ENCODE data around the gene CLCN7. TPM values are rescaled to one million over a fixed set of nuclear protein-coding genes. Genes with fewer than 3 reads are reported as not detected.

CLCN7 gene
- total and polyA plus RNA-seq, 9 of the 15 experiments (the other 6 are each of a cell fraction or from before 2014, with no cell fraction given) = 0.06 to 126 (median 18.7) TPM

DNA sequence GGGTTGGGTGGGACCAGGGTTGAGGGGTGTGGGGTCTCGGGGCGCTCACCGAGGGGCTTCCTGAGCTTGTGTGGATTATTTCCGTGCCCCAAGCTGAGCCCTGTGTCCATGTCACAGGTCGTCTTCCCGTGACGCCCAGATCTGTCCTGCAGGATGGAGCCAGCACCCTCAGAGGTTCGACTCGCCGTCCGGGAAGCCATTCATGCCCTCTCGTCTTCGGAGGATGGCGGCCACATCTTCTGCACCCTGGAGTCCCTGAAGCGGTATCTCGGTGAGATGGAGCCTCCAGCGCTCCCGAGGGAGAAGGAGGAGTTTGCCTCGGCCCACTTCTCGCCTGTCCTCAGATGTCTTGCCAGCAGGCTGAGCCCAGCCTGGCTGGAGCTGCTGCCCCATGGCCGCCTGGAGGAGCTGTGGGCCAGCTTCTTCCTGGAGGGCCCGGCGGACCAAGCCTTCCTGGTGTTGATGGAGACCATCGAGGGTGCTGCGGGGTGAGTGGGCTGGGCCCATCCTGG, 19.4 kb upstream of the CLCN7 start (continued):
- TF ChIP-seq, protein P1, sequence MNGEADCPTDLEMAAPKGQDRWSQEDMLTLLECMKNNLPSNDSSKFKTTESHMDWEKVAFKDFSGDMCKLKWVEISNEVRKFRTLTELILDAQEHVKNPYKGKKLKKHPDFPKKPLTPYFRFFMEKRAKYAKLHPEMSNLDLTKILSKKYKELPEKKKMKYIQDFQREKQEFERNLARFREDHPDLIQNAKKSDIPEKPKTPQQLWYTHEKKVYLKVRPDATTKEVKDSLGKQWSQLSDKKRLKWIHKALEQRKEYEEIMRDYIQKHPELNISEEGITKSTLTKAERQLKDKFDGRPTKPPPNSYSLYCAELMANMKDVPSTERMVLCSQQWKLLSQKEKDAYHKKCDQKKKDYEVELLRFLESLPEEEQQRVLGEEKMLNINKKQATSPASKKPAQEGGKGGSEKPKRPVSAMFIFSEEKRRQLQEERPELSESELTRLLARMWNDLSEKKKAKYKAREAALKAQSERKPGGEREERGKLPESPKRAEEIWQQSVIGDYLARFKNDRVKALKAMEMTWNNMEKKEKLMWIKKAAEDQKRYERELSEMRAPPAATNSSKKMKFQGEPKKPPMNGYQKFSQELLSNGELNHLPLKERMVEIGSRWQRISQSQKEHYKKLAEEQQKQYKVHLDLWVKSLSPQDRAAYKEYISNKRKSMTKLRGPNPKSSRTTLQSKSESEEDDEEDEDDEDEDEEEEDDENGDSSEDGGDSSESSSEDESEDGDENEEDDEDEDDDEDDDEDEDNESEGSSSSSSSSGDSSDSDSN (IDR thresholded peaks at IDR 0.05; ENCODE audit: borderline replicate concordance in 1 of 2, low read depth in 2 of 2, low read length in 2 of 2) = no peak
- no peak for TF ChIP-seq ESRRA (IDR thresholded peaks at IDR 0.05; ENCODE audit: borderline replicate concordance, low read depth)
- TF ChIP-seq, protein P2, sequence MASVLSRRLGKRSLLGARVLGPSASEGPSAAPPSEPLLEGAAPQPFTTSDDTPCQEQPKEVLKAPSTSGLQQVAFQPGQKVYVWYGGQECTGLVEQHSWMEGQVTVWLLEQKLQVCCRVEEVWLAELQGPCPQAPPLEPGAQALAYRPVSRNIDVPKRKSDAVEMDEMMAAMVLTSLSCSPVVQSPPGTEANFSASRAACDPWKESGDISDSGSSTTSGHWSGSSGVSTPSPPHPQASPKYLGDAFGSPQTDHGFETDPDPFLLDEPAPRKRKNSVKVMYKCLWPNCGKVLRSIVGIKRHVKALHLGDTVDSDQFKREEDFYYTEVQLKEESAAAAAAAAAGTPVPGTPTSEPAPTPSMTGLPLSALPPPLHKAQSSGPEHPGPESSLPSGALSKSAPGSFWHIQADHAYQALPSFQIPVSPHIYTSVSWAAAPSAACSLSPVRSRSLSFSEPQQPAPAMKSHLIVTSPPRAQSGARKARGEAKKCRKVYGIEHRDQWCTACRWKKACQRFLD (CRISPR knock-in tag; IDR thresholded peaks at IDR 0.05) = no peak
- TF ChIP-seq ZNF212 (CRISPR knock-in tag; IDR thresholded peaks at IDR 0.05) = no peak
- TF ChIP-seq, protein P3, sequence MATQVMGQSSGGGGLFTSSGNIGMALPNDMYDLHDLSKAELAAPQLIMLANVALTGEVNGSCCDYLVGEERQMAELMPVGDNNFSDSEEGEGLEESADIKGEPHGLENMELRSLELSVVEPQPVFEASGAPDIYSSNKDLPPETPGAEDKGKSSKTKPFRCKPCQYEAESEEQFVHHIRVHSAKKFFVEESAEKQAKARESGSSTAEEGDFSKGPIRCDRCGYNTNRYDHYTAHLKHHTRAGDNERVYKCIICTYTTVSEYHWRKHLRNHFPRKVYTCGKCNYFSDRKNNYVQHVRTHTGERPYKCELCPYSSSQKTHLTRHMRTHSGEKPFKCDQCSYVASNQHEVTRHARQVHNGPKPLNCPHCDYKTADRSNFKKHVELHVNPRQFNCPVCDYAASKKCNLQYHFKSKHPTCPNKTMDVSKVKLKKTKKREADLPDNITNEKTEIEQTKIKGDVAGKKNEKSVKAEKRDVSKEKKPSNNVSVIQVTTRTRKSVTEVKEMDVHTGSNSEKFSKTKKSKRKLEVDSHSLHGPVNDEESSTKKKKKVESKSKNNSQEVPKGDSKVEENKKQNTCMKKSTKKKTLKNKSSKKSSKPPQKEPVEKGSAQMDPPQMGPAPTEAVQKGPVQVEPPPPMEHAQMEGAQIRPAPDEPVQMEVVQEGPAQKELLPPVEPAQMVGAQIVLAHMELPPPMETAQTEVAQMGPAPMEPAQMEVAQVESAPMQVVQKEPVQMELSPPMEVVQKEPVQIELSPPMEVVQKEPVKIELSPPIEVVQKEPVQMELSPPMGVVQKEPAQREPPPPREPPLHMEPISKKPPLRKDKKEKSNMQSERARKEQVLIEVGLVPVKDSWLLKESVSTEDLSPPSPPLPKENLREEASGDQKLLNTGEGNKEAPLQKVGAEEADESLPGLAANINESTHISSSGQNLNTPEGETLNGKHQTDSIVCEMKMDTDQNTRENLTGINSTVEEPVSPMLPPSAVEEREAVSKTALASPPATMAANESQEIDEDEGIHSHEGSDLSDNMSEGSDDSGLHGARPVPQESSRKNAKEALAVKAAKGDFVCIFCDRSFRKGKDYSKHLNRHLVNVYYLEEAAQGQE (IDR thresholded peaks at IDR 0.05; ENCODE audit: borderline replicate concordance) = 0 out of 2 replicates have a peak, but pooled peaks have one; percentile 17
- TF ChIP-seq, protein P3 (CRISPR knock-in tag; IDR thresholded peaks at IDR 0.05; ENCODE audit: low read depth) = no peak
- TF ChIP-seq, protein P4, sequence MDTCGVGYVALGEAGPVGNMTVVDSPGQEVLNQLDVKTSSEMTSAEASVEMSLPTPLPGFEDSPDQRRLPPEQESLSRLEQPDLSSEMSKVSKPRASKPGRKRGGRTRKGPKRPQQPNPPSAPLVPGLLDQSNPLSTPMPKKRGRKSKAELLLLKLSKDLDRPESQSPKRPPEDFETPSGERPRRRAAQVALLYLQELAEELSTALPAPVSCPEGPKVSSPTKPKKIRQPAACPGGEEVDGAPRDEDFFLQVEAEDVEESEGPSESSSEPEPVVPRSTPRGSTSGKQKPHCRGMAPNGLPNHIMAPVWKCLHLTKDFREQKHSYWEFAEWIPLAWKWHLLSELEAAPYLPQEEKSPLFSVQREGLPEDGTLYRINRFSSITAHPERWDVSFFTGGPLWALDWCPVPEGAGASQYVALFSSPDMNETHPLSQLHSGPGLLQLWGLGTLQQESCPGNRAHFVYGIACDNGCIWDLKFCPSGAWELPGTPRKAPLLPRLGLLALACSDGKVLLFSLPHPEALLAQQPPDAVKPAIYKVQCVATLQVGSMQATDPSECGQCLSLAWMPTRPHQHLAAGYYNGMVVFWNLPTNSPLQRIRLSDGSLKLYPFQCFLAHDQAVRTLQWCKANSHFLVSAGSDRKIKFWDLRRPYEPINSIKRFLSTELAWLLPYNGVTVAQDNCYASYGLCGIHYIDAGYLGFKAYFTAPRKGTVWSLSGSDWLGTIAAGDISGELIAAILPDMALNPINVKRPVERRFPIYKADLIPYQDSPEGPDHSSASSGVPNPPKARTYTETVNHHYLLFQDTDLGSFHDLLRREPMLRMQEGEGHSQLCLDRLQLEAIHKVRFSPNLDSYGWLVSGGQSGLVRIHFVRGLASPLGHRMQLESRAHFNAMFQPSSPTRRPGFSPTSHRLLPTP (IDR thresholded peaks at IDR 0.05; ENCODE audit: borderline replicate concordance, extremely low read depth, insufficient read length) = no peak
- TF ChIP-seq, protein P5, sequence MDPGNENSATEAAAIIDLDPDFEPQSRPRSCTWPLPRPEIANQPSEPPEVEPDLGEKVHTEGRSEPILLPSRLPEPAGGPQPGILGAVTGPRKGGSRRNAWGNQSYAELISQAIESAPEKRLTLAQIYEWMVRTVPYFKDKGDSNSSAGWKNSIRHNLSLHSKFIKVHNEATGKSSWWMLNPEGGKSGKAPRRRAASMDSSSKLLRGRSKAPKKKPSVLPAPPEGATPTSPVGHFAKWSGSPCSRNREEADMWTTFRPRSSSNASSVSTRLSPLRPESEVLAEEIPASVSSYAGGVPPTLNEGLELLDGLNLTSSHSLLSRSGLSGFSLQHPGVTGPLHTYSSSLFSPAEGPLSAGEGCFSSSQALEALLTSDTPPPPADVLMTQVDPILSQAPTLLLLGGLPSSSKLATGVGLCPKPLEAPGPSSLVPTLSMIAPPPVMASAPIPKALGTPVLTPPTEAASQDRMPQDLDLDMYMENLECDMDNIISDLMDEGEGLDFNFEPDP (CRISPR knock-in tag; IDR thresholded peaks at IDR 0.05) = no peak

Data from K562 (cell line).